Measurements from ENCODE around the gene NAXD. TPM values are rescaled to one million over a fixed set of nuclear protein-coding genes. Genes with fewer than 3 reads are reported as not detected.

NAXD gene
- total RNA-seq, 1 donor from 2014 or later, result 25.8 TPM

Other genes with a start within 250 kb of the NAXD start
- gene RAB20, start 53.8 kb upstream of the NAXD start, total RNA-seq, result 2.1 and 2.6 TPM in 2 replicates
- 44.1 and 51.4 TPM in 2 replicates for gene CARS2, start 90.6 kb downstream of the NAXD start, total RNA-seq
- gene ING1, start 98.2 kb downstream of the NAXD start, total RNA-seq, result 10.0 and 11.8 TPM in 2 replicates